Gastrocnemius medialis (tissue), 4 donors: ENCODE measurements around the gene DUSP14. TPM values are rescaled to one million over a fixed set of nuclear protein-coding genes. Genes with fewer than 3 reads are reported as not detected.

Experiments
- ATAC-seq, 2 donors: fragments of 150-250 bp; one replicate each; pipeline ENCODE4 v1.9.1; 2016
- DNase-seq, 2 donors: peaks; one replicate each; pipeline ENCODE4 v3.0.0-alpha.2; 2019
- H3K27ac ChIP-seq, 4 donors: fragments of 200-600 bp; sonication (generic); 1 replicate in 1 of 4; 2 replicates in 3 of 4; pipeline ENCODE4 v1.5.1; 2016 to 2018; ENCODE audit warnings: mild to moderate bottlenecking in 2 of 4, moderate library complexity in 1 of 4
- H3K27me3 ChIP-seq, 3 donors: fragments of 200-600 bp; sonication (generic) in 2 of 3; 1 replicate in 1 of 3; 2 replicates in 2 of 3; pipeline versions ENCODE4 v1.5.1 to v1.6.0; 2016 to 2019; ENCODE audit warnings: mild to moderate bottlenecking in 1 of 3, moderate library complexity in 1 of 3
- H3K36me3 ChIP-seq, 2 donors: fragments of 200-600 bp; sonication (generic) in 1 of 2; one replicate each; pipeline ENCODE4 v1.5.1; 2017 to 2018
- H3K4me1 ChIP-seq, 2 donors: fragments of 200-600 bp; sonication (generic) in 1 of 2; one replicate each; pipeline ENCODE4 v1.5.1; 2016 to 2017; ENCODE audit warnings: mild to moderate bottlenecking in 2 of 2
- H3K4me3 ChIP-seq, 4 donors: fragments of 200-600 bp; sonication (generic) in 3 of 4; 1 replicate in 1 of 4; 2 replicates in 3 of 4; pipeline ENCODE4 v1.5.1; 2016 to 2019; ENCODE audit warnings: mild to moderate bottlenecking in 2 of 4
- H3K9me3 ChIP-seq, 3 donors: fragments of 200-600 bp; sonication (generic) in 2 of 3; 1 replicate in 1 of 3; 2 replicates in 2 of 3; pipeline ENCODE4 v1.5.1; 2016 to 2019
- CTCF ChIP-seq, 5 experiments: fragments of 450-650 bp in 3 of 5; fragments of 200-600 bp in 2 of 5; sonication (generic) in 2 of 5; IDR thresholded peaks in 4 of 5; conservative IDR thresholded peaks in 1 of 5; 1 replicate in 4 of 5; 2 replicates in 1 of 5; pipeline ENCODE4 v1.5.1; 2016 to 2019; ENCODE audit warnings: antibody characterized with exemption in 5 of 5, mild to moderate bottlenecking in 3 of 5, moderate library complexity in 3 of 5
- POLR2A ChIP-seq, 2 donors: fragments of 450-650 bp; IDR thresholded peaks; one replicate each; pipeline ENCODE4 v1.6.1; 2017; ENCODE audit warnings: antibody characterized with exemption in 2 of 2, mild to moderate bottlenecking in 2 of 2, moderate library complexity in 2 of 2
- in situ Hi-C, 4 donors: fragments of 200-750 bp; cut with MboI; loops; one replicate each; pipeline versions ENCODE4 v1.15.0 to v1.8.0; 2017; ENCODE audit warnings: low sequenced_read_pairs in 4 of 4
- intact Hi-C: fragments of 100-400 bp; cut with DNase I; formaldehyde crosslinking; loops from one replicate; pipeline ENCODE4 v1.15.1; 2023; ENCODE audit warnings: low total_unique reads
- total RNA-seq, 4 donors: library from RNA; depleted of rRNA; stranded (reverse); fragments of >200 nt; gene quantifications; one replicate each; pipeline versions ENCODE4 v1.1.0 to v1.2.3, GENCODE V29; 2016

DUSP14 gene
- total RNA-seq, 4 donors from 2014 or later: 10.2 to 15.1 (median 11.3) TPM

GRCh38 chr17:37463039-37463438 lies 26.7 kb upstream of the DUSP14 start:
- TF ChIP-seq POLR2A (IDR thresholded peaks at IDR 0.05) (no peak), CTCF (IDR thresholded peaks at IDR 0.05 in 4 of 5, conservative IDR thresholded peaks at IDR 0.05 in 1 of 5) (no peak)
- no peaks in the 10 kb centered on the region for H3K9me3 ChIP-seq
- ATAC-seq: no peak
- H3K36me3 ChIP-seq: peaks cover 0 to 36% of the 10 kb centered on the region in 2 donors
- intact Hi-C loops: no loop called here
- H3K27ac ChIP-seq: no peak overlapping the region
- DNase-seq: no peak
- no peaks in the 10 kb centered on the region for H3K27me3 ChIP-seq
- in situ Hi-C loops: no loop called here
- no peaks in the 10 kb centered on the region for H3K4me1 ChIP-seq
- H3K4me3 ChIP-seq: no peak overlapping the region

GRCh38 chr17:37465069-37465616 lies 24.5 kb upstream of the DUSP14 start:
- no peaks in the 10 kb centered on the region for H3K9me3 ChIP-seq
- no peak for DNase-seq
- no peak overlapping the region for H3K27ac ChIP-seq
- no peak for TF ChIP-seq CTCF (IDR thresholded peaks at IDR 0.05 in 4 of 5, conservative IDR thresholded peaks at IDR 0.05 in 1 of 5)
- no peak for TF ChIP-seq POLR2A (IDR thresholded peaks at IDR 0.05)
- no peaks in the 10 kb centered on the region for H3K27me3 ChIP-seq
- ATAC-seq: no peak
- no peaks in the 10 kb centered on the region for H3K4me1 ChIP-seq
- intact Hi-C loops: no loop called here
- in situ Hi-C loops: no loop called here
- no peak overlapping the region for H3K4me3 ChIP-seq
- H3K36me3 ChIP-seq: peaks cover 0 to 55% of the 10 kb centered on the region in 2 donors

- H3K36me3 ChIP-seq: peaks cover 2 to 64% of the 10 kb centered on the region in 2 donors
- no peak overlapping the region for H3K4me3 ChIP-seq
- ATAC-seq (no peak), DNase-seq (no peak)
- no peak overlapping the region for H3K27ac ChIP-seq
- intact Hi-C loops: no loop called here
- H3K27me3 ChIP-seq: no peaks in the 10 kb centered on the region
- TF ChIP-seq POLR2A (IDR thresholded peaks at IDR 0.05): no peak
- no peak for TF ChIP-seq CTCF (IDR thresholded peaks at IDR 0.05 in 4 of 5, conservative IDR thresholded peaks at IDR 0.05 in 1 of 5)
- no peaks in the 10 kb centered on the region for H3K9me3 ChIP-seq
- no peaks in the 10 kb centered on the region for H3K4me1 ChIP-seq
- in situ Hi-C loops: no loop called here
Observed at GRCh38 chr17:37466471-37466870, 23.2 kb upstream of the DUSP14 start.

- no peak for ATAC-seq
- no peak for DNase-seq
- intact Hi-C loops: no loop called here
- in situ Hi-C loops: no loop called here
- Histone ChIP-seq H3K4me1 (no peaks in the 10 kb centered on the region), H3K27me3 (no peaks in the 10 kb centered on the region), H3K9me3 (no peaks in the 10 kb centered on the region), H3K36me3 (peaks cover 2 to 96% of the 10 kb centered on the region in 2 donors), H3K27ac (no peak overlapping the region), H3K4me3 (no peak overlapping the region)
- TF ChIP-seq CTCF (IDR thresholded peaks at IDR 0.05 in 4 of 5, conservative IDR thresholded peaks at IDR 0.05 in 1 of 5) (no peak), POLR2A (IDR thresholded peaks at IDR 0.05) (no peak)
Observed at GRCh38 chr17:37470181-37470580, 19.5 kb upstream of the DUSP14 start.
